Measurements from ENCODE around the gene GIPC2. TPM values are rescaled to one million over a fixed set of nuclear protein-coding genes. Genes with fewer than 3 reads are reported as not detected.

The GIPC2 gene
- polyA plus RNA-seq, 3 donors: not detected

- TF ChIP-seq CTCF (IDR thresholded peaks at IDR 0.05): no peak
- peaks cover 0 to 13% of the 10 kb centered on the region in 2 donors for H3K9me3 ChIP-seq (replicated peaks in 1 of 2; ENCODE audit: control insufficient read depth in 1 of 2, insufficient read depth in 1 of 2, low read length in 2 of 2)
- H3K79me2 ChIP-seq (ENCODE audit: insufficient read depth, low read length): no peaks in the 10 kb centered on the region
- H3K4me3 Mint-ChIP-seq: no peak overlapping the region
- DNase-seq: no peak
- H3K4me3 ChIP-seq (replicated peaks in 1 of 3; ENCODE audit: low read depth in 2 of 3, low read length in 3 of 3): no peak overlapping the region
- H3K27ac Mint-ChIP-seq: no peak overlapping the region
- no peaks in the 10 kb centered on the region for H3K36me3 Mint-ChIP-seq
- no peaks in the 10 kb centered on the region for H4K20me1 ChIP-seq (ENCODE audit: insufficient read depth, low read length)
- H3K4me1 ChIP-seq (ENCODE audit: control insufficient read depth in 1 of 2, insufficient read depth in 2 of 2, low read length in 2 of 2): no peaks in the 10 kb centered on the region
- peaks cover 10 to 18% (median 16%) of the 10 kb centered on the region in 7 donors for H3K9me3 Mint-ChIP-seq
- H3K36me3 ChIP-seq (replicated peaks in 1 of 2; ENCODE audit: control insufficient read depth in 1 of 2, insufficient read depth in 2 of 2, low read length in 2 of 2): no peaks in the 10 kb centered on the region
- no peak overlapping the region for H3K27ac ChIP-seq (ENCODE audit: low read depth in 1 of 2, low read length in 2 of 2)
- H3K4me1 Mint-ChIP-seq: no peaks in the 10 kb centered on the region
- no peak overlapping the region for H2AFZ ChIP-seq (ENCODE audit: insufficient read depth, low read depth, low read length, poor library complexity, severe bottlenecking)
- no peak overlapping the region for H3K4me2 ChIP-seq (replicated peaks; ENCODE audit: extremely low read depth, low read length, poor library complexity, severe bottlenecking)
- H3K9ac ChIP-seq (ENCODE audit: insufficient read depth, low read length, poor library complexity, severe bottlenecking): no peak overlapping the region
- no peaks in the 10 kb centered on the region for H3K27me3 ChIP-seq (ENCODE audit: control insufficient read depth in 2 of 2, insufficient read depth in 2 of 2, low read length in 2 of 2)
- peaks cover 0 to 1% (median 0%) of the 10 kb centered on the region in 3 donors for H3K27me3 Mint-ChIP-seq (ENCODE audit: low read depth in 3 of 3)
- WGBS (ENCODE audit: insufficient coverage): no CpG with 5 or more reads among the region's 3 CpGs
- intact Hi-C loops (cut with micrococcal nuclease): no loop called here
Observed at GRCh38 chr1:78090472-78091133, 44.8 kb downstream of the GIPC2 start.

GRCh38 chr1:78091215-78091813, 45.5 kb downstream of the GIPC2 start:
- H3K4me2 ChIP-seq (replicated peaks; ENCODE audit: extremely low read depth, low read length, poor library complexity, severe bottlenecking): no peak overlapping the region
- no peak overlapping the region for H3K4me3 ChIP-seq (replicated peaks in 1 of 3; ENCODE audit: low read depth in 2 of 3, low read length in 3 of 3)
- Mint-ChIP-seq H3K4me1 (no peaks in the 10 kb centered on the region), H3K9me3 (peaks cover 5 to 14% (median 11%) of the 10 kb centered on the region in 7 donors), H3K4me3 (no peak overlapping the region), H3K27me3 (ENCODE audit: low read depth in 3 of 3) (peaks cover 0 to 1% (median 0%) of the 10 kb centered on the region in 3 donors), H3K27ac (no peak overlapping the region), H3K36me3 (no peaks in the 10 kb centered on the region)
- no peak overlapping the region for H3K9ac ChIP-seq (ENCODE audit: insufficient read depth, low read length, poor library complexity, severe bottlenecking)
- 96% methylated on average over 14 of the region's 18 CpGs for WGBS (ENCODE audit: insufficient coverage)
- no peak overlapping the region for H2AFZ ChIP-seq (ENCODE audit: insufficient read depth, low read depth, low read length, poor library complexity, severe bottlenecking)
- H3K27me3 ChIP-seq (ENCODE audit: control insufficient read depth in 2 of 2, insufficient read depth in 2 of 2, low read length in 2 of 2): no peaks in the 10 kb centered on the region
- no peaks in the 10 kb centered on the region for H3K4me1 ChIP-seq (ENCODE audit: control insufficient read depth in 1 of 2, insufficient read depth in 2 of 2, low read length in 2 of 2)
- H3K27ac ChIP-seq (ENCODE audit: low read depth in 1 of 2, low read length in 2 of 2): no peak overlapping the region
- H3K79me2 ChIP-seq (ENCODE audit: insufficient read depth, low read length): no peaks in the 10 kb centered on the region
- no peaks in the 10 kb centered on the region for H4K20me1 ChIP-seq (ENCODE audit: insufficient read depth, low read length)
- DNase-seq: no peak
- no peak for TF ChIP-seq CTCF (IDR thresholded peaks at IDR 0.05)
- H3K36me3 ChIP-seq (replicated peaks in 1 of 2; ENCODE audit: control insufficient read depth in 1 of 2, insufficient read depth in 2 of 2, low read length in 2 of 2): no peaks in the 10 kb centered on the region
- peaks cover 0 to 13% of the 10 kb centered on the region in 2 donors for H3K9me3 ChIP-seq (replicated peaks in 1 of 2; ENCODE audit: control insufficient read depth in 1 of 2, insufficient read depth in 1 of 2, low read length in 2 of 2)
- intact Hi-C loops (cut with micrococcal nuclease): no loop called here
